ENCODE results near the gene INSC.

Gene INSC

GRCh38 chr11:15215005-15215404, 100.3 kb downstream of the INSC start:
- DNase-seq (ENCODE audit: low read depth in 1 of 2, low spot score in 1 of 2) = no peak

GRCh38 chr11:15216678-15217077, 102.0 kb downstream of the INSC start:
- DNase-seq (ENCODE audit: low read depth in 1 of 2, low spot score in 1 of 2) = no peak

DNA sequence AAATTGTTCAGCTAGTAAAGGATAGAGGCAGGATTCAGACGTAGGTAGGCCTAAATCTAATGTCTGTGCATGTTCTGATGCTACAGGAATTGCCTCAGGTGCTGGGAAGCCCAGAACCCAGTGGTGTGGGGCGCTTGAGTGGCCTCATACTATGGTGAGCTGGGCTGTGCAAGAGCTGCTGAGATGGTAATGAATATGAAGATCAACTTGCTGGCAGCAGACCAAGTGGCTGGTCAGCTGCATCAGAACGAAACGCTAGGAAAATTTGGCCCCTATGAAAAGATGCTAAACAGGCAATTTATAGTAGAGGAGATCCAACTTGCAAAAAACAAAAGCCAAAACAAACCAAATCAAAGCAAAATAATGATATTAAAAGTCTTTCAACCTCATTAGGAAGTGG, 102.7 kb downstream of the INSC start:
- DNase-seq (ENCODE audit: low read depth in 1 of 2, low spot score in 1 of 2) = no peak

GRCh38 chr11:15222777-15223176, 108.1 kb downstream of the INSC start:
- DNase-seq (ENCODE audit: low read depth in 1 of 2, low spot score in 1 of 2) = no peak

DNA sequence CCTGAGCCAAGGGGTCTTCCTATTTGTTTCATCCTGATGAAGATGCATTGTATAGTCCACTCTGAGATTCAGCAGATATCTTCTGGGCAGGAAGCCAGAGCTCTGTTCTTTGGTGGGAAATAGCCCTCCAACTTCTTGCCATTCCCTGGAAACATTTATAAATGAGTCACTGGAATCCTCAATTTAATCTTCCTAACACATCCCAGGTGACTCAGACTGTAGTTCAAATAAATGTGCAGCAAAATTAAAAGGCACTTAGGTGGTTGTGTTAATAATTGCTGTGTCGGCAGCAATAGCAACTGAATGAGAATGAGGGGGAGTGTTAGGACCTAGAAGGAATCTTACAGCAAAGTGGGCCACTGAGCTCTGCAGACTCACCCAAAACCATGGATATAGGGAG, 108.6 kb downstream of the INSC start:
- no peak for DNase-seq (ENCODE audit: low read depth in 1 of 2, low spot score in 1 of 2)

DNA sequence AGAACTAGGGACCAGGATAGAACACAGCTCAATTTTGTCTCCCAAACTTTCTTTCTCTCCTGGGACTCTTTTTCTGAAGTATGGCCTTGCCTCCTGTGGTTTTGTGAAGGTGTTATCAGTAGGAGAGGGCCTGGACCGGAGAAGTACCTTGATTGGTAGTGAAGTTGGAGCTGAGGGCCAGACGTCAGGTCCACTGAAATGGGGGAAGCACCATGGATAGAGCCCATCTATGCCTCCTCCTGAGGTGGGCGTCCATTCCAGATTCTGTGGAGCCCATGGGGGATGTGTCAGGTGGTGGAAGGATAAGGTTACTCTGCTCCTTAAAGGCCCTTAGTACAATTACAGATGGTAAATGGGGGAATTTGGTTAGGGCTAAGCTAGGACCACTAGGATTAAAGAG, 109.7 kb downstream of the INSC start:
- no peak for DNase-seq (ENCODE audit: low read depth in 1 of 2, low spot score in 1 of 2)

DNA sequence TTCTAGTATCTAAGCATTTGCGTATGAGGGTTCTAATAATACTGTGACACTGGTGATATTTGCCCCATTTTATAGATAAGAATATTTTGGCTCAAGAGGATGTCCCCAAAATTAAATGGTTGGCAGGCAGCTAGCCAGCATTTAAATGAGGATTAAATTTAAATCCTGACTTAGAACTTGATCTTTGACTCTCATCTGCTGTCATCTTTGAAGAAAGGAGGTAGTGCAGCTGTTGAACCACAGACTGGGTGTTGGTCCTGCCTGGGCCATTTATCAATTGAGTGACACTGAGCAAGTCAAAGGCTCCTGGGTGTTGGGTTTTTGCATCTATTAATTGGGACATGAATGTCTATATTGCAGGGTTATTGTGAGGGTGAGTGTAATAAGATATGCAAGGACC, 112.3 kb downstream of the INSC start:
- no peak for DNase-seq (ENCODE audit: low read depth in 1 of 2, low spot score in 1 of 2)

DNA sequence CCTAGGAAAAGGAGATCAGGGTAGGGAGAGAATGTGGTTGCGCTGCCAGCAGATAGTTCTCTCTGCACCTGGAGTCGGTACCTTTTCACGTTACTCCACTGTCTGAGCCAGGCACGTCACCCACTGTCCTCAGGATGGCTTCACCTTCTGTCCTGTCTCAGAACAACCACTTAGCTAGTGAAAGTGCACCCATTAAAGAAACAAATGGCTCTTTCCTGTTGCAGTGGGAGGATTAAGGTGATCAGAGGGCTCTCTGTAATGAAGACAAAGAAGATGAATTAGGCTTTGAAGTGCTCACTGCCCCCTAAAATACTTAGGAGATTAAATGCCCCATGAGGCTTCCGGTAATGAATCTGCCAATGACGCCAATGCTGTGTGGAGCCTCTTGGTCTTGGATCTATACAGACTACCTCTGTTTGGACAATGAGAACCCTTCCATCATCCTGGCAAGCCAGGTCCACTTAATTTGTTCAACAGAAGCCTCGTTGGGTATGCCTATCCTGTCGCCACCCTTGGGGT, 113.7 kb downstream of the INSC start:
- DNase-seq (ENCODE audit: low read depth in 1 of 2, low spot score in 1 of 2) = no peak

GRCh38 chr11:15229069-15229468, 114.3 kb downstream of the INSC start:
- no peak for DNase-seq (ENCODE audit: low read depth in 1 of 2, low spot score in 1 of 2)

DNA sequence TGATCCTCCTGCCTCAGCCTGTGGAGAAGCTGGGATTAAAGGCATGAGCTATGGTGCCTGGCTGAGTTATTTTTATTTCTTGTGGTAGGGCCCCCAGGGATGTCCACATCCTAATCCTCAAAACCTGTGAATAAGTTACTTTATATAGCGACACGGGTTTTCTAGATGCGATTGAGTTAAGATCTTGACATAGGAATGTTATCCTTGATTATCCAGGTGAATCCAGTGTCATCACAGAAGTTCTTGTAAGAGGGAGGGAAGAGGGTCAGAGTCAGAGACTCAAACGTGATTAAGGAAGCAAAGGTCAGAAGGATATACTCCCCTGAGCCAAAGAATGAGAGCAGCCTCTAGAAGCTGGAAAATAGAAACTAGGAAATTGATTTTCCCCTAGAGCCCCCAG, 117.8 kb downstream of the INSC start:
- DNase-seq (ENCODE audit: low read depth in 1 of 2, low spot score in 1 of 2) = no peak

DNA sequence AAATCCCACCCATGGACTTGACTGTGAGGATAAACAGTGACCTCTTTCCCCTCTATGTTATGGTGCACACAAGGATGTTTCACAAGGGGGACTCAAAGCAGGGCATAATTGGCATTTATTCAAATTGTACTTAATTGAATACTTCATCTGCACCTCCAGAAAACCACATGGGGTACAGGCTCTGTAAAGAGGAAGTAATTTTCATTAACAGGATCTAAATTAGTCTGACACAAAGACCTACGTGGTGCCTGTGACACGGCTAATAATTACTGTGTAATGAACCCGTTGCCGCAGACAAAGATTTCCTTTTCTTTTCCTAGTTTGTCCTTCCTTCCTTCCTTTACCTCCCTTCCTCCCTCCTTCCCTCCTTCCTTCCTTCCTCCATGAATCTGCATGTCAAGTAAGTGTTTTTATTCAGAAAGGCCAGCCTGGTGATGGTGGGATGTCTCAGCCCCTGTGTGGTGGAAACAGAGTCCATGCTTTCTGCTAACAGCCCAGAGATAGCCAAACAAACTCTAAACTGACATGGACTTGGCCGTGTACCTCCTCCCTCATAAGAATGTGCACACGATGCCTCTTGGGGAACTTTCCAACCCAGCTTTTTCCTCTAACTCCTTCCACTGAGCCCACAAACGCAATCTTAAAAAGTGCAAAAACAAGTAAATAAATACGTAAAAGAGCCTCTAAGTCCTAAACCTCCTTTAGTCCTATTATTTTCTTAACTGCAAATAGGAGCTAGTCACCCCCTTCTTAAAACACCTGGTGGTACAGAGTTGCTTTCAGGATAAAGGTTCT, 118.8 kb downstream of the INSC start:
- no peak for DNase-seq (ENCODE audit: low read depth in 1 of 2, low spot score in 1 of 2)

GRCh38 chr11:15234796-15235195, 120.1 kb downstream of the INSC start:
- no peak for DNase-seq (ENCODE audit: low read depth in 1 of 2, low spot score in 1 of 2)

GRCh38 chr11:15236559-15236958, 121.8 kb downstream of the INSC start:
- DNase-seq (ENCODE audit: low read depth in 1 of 2, low spot score in 1 of 2) = no peak

GRCh38 chr11:15238856-15239255, 124.1 kb downstream of the INSC start:
- DNase-seq (ENCODE audit: low read depth in 1 of 2, low spot score in 1 of 2) = no peak

DNA sequence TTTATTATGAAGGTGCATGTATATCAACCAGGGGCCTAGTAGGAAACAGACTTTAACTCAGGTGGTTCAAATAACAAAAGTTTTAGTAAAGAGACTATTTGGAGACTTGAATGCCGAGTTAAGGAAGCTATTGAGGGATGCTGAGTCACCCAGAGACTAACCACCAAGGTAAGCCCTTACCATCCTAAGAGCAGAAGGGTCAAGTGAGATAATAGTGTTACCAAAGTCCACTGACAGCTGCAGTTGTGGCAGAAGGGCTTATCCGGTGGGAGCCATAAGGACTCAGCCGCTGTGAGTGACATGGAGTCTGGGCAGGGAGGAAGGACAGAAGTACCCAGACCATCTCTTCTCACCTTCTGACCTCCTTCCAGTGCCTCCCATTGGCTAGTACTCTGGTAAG, 134.0 kb downstream of the INSC start:
- DNase-seq (ENCODE audit: low read depth in 1 of 2, low spot score in 1 of 2) = no peak

DNA sequence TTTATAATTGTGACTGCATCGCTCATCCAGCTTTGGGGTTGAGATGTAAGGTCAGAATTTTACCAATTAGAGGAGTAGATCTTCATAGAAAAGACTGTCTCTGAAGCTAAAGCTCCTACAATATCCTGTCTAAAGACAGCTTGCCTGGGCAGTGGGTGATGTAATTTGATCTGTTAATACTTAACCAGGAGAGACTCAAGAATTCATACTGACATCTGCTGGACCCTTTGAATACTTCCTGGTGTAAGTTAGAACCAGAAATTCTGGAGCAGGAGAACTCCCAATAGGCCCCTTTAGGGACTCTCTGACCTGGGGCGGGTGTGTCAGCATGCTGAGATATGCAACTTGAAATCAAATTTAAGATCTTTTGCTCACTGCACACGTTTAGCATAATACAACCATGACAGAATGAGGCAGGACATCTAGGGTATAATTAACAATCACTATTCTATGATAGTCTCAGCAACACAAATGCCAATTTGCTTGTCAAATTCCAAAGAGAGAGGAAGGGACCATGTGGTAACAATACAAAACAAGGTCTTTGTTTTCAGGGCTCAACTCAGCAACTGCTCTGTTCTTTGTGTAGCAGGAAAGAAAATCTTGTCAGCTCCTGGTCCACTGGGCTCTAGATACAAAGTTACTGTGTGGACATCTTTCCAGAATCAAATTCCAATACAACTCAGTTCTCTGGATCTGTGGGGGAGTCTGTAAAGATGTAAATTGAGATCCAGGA, 143.9 kb downstream of the INSC start:
- no peak for DNase-seq (ENCODE audit: low read depth in 1 of 2, low spot score in 1 of 2)

- DNase-seq (ENCODE audit: low read depth in 1 of 2, low spot score in 1 of 2) = no peak
Measured at GRCh38 chr11:15266999-15267398, 152.3 kb downstream of the INSC start.

DNA sequence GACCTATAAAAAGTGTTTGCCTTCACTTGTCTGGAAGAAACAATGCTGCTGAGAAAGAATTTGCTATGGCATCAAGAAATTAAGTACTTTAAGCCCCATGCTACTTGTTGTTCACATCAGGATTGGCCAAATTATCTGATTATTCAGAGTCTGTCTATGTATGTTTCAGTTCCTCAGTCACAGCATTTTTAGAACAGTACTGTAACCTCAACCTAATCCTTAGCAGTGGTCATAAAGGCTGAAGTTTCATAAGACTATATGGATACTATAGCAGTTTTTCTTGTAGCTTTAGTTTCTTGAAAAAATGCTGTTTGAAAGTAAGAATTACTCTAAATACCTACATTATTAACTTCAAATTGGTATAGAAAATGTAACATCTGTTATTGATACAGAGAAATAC, 153.9 kb downstream of the INSC start:
- DNase-seq (ENCODE audit: low read depth in 1 of 2, low spot score in 1 of 2) = no peak

GRCh38 chr11:15275141-15275540, 160.4 kb downstream of the INSC start:
- no peak for DNase-seq (ENCODE audit: low read depth in 1 of 2, low spot score in 1 of 2)

GRCh38 chr11:15276621-15277020, 161.9 kb downstream of the INSC start:
- no peak for DNase-seq (ENCODE audit: low read depth in 1 of 2, low spot score in 1 of 2)

DNA sequence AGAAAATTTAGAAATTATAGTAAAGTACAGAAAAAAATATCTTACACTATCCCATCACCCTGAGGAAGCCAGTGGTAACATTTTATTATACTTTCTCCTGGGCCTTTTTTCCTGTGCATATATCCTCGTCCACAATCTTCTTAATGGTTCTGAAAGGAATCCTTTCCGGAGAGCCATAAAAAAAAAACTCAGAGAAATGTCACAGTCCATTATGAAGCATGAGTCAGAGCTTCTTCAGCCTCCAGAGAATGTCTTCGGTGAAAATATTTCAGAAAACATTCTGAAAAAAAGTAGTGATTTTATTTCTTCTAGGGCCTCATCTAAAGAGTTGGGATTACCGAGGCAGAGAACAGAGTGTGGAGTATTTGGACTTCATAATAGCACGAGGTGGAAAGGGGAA, 163.4 kb downstream of the INSC start:
- DNase-seq (ENCODE audit: low read depth in 1 of 2, low spot score in 1 of 2) = no peak

- DNase-seq (ENCODE audit: low read depth in 1 of 2, low spot score in 1 of 2) = no peak
Measured at GRCh38 chr11:15280393-15280792, 165.7 kb downstream of the INSC start.

GRCh38 chr11:15282754-15283153, 168.0 kb downstream of the INSC start:
- DNase-seq (ENCODE audit: low read depth in 1 of 2, low spot score in 1 of 2) = no peak

Data from activated T-helper 1 cell treated with anti-CD3 and anti-CD28 coated beads, Interleukin-2, amount 50 U/mL, for 16 hours (primary cell).